GM18508 (cell line): ENCODE measurements around the gene ATP6V0D1.
"Not testable (repeated sequence)": the region's sequence is repeated elsewhere in the genome, so short reads cannot be mapped to it uniquely, and the experiment has no call there.

Source experiments
- ATAC-seq: cut with Tn5 transposase; IDR thresholded peaks from one replicate; pipeline ENCODE4 v1.9.1; 2021; ENCODE audit warnings: moderate number of reproducible peaks; ENCODE audit not compliant: insufficient read depth, unreplicated experiment

Gene ATP6V0D1

DNA sequence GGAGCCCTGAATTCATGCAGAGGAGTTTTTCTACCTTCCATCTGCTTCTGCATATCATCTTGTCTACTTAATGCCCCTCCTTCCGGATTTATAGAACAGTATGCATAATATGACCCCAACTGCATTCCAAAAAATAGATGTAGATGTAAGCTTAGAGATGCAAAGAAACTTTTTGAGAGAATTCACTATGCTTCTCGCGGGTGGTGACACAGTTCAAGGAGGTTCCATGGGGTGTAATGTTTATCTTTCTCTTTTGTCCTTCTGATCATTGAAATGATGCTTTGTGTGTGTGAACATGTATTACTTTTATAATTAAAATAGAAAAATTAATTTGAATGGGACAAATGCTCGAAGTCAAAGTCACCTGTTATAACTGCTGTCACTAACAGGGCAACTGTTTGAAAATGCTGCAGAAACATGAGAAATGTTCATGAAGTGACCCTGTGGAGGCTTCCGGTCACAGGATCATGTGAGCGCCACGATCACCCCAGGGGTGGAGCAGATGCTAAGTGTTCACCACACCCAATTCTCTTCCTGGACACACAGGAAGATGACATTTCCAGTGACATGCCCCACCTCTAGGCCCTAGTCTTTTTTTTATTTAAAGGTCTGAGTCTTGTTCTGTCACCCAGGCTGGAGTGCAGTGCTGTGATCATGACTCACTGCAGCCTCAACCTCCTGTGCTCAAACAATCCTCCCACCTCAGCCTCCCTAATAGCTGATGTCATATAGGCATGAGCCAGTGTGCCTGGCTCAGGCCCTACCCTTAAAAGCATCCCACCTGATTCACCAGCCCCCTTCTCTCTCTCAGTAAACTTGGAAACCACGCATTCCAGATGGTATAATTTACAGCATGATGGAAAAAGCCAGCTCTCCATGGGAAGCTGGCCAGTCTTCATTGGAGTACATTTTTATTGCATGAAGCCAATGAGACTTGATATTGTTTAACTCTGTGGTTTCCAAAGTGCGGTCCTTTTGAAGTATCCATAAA lies 23.4 kb upstream of the ATP6V0D1 start:
- no peak for ATAC-seq

DNA sequence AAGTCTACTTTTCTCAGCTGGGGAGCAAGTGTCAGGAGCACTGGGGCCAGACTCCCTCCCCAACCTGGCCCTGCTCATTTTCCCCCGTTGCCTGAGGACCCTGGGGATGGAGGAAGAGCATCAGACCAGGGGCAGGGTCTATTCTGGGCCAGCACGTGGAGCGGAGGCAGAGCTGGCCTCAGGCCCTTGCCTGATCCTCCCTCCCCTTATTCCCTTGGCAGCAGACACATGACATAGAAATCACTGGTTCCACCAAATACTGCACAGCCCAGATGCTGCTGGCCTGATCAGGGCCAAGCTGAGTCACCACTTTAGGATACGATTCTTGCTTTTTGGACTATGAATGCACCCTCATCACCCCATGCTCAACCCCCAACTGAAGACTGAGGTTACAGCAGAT lies 18.1 kb upstream of the ATP6V0D1 start:
- no peak for ATAC-seq

DNA sequence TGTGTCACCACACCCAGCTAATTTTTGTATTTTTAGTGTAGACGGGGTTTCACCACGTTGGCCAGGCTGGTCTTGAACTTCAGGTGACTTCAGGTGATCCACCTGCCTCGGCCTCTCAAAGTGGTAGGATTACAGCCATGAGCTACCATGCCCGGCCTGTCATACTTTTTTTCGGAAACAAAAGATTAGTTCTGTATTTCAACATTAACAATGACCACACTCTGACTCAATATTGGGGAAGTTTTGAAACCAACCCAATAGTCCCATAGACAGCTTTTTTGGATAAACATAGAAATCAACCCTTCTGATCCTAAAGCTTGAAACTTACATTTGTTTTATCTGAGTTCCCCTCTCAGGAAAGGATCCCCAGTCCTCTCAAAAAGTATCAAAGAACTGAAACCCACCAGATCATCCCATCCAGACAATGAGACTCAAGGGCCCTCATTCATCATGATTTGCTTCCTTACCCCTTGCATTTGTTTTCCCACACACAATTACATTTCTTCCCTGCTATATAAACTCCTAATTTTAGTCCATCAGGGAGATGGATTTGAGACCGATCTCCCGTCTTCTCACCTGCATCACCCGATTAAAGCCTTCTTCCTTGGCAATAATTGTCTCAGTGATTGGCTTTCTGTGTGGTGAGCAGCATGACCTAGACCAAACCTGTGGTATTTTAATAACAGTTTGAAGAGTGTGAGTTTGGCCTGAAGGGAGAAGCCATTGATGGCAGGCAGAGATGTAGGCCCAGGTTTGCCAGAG lies 9.6 kb upstream of the ATP6V0D1 start:
- ATAC-seq = no peak

DNA sequence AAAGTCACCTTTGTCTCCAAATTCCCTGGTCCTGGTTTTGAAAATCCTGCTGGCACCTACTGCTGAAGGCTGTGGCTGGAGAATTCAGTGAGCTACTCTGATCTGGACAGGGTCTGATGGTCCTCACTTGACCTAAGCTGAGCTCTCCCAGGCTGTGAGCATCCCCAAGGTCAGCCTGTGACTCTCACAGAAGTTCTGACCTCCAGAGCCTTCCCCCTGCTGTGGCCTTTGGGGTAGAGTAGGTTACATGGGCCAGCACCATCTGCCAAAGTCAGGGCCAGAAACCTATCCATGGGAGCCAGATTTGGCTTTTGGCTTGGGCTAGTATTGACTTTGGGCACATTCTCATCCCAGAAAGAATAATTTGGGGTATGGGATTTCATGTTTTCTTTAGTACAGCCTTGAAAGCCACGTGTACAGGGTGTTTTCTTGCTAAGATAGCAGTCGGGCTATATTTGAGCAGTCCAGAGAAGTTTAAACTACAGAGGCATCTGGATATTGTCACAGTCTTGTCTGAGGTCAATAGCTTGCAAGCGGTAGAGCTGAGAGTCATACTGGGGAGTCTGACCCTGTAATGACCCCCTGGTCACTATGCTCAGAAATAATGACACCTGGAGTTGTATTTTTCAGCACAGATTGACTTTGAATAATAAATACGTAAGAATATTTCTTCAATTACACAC lies 8.6 kb upstream of the ATP6V0D1 start:
- ATAC-seq = no peak

DNA sequence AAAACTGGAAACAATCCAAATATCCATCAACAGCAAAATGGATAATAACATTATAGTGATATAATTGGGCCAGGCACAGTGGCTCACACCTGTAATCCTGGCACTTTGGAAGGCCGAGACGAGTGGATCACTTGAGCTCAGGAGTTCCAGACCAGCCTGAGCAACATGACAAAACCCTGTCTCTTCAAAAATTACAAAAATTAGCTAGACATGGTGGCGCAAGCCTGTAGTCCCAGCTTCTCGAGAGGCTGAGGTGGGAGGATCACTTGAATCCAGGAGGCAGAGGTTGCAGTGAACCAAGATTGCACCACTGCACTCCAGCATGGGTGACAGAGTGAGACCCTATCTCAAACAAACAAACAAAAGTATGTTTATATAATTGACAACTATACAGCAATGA lies 6.6 kb upstream of the ATP6V0D1 start:
- ATAC-seq = not testable (repeated sequence)

DNA sequence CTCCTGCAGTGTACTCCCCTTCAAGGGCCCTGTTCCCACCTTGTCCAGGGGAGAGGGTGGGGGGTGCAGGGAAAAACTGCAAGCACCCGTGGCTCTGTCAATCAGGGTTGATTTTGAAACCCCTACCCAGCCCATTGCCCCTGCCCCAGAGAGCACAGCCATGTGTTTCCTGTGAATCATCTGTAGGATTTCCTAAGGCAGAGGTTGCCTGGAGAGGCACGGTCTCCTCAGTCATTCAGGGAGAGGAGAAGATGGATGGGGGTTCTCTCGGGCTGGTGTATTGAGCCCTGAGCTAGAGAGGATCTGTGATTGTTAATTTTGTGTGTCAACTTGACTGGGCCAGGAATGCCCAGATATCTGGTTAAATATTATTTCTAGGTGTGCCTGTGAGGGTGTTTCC lies 5.8 kb upstream of the ATP6V0D1 start:
- ATAC-seq = no peak

DNA sequence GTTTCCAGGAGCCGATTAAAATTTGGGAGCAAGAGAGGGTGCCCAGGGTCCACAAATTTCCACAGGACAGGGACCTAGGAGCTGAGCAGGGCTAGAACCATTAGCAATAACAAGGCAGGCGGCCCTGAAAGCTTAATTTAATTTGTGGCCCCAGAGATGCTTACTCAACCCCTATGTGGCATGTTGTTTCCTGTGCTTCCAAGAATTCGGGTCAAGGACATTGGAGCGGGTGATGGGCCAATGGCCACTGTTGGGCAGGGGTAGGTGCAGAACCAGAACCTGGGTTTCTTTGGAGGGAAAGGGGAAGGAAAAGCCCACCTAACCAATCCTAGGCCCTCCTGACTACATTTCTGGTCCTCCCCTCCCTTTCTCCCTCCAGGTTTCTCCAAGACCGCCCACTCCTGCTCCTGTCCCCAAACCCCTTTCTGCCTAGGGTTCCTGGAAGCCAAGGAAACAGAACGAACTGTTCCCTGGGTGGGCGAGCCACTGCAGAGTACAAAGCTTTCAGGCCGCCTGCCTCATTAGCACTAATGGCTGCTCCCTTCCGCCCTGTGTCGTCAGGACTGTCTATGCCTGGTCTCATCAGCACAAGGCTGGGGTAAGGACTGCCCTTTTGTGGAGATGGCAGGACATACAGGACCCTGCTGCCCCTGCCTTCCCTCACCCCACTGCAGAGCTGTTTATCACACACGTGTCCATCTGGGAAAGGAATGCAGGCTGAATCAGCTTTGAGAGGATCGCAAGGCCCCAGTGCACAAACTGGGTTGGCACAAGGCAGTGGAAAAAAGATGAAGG lies 3.0 kb upstream of the ATP6V0D1 start:
- no peak for ATAC-seq

DNA sequence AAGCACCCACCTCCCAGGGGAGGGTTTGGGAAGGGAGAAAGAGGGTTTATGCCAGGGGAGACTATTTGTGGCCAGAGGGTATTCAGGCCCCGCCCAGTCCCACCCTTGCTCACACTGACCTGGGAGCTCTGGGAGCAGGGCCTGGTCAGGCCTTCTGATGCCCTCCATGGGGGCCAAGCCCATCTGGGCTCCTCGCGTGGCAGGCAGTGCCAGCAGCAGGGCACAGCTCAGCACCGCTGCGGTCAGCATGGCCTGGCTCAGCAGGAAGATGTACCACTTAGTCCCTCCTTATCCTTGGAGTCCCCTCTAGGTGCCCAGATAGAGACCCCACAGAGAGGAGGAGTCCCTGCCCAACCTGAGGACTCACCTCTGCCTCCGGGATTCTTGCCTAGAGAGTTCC lies 2.2 kb upstream of the ATP6V0D1 start, which contains the start of gene AGRP:
AGRP (minus strand) TSS at position 398 of the 400 bp plus-strand sequence; CDS start at position 249, 149 bp downstream.
- ATAC-seq = no peak

DNA sequence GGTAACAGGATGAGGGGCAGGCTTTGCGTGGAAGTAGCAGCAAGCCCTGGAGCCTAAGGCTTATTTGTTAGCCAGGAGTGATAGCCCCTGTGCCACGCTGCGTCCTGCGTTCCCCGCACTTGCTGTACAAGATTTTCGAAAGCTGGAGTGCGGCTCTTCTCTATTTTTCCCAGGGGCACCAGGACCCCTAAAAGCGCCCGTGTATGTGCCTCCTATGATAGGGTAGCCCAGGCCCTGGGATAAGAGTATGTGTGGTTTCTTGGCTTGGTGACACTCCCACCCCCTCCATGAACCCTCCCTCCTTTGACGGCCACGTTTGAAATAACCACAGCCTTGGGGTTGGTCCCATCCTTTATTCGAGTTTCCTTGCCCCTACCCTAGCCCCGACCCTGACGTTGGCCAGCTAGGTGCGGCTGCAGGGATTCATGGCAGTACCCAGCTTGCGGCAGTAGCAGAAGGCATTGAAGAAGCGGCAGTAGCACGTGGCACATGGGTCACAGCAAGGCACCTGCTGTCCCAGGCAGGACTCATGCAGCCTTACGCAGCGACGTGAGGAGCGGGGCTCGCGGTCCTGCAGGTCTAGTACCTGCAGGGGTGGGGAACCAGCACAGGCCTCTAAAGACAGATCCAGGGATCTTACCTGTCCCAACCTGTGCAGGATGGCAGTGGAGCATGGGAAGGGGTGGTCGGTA lies 1.4 kb upstream of the ATP6V0D1 start:
- ATAC-seq = no peak

DNA sequence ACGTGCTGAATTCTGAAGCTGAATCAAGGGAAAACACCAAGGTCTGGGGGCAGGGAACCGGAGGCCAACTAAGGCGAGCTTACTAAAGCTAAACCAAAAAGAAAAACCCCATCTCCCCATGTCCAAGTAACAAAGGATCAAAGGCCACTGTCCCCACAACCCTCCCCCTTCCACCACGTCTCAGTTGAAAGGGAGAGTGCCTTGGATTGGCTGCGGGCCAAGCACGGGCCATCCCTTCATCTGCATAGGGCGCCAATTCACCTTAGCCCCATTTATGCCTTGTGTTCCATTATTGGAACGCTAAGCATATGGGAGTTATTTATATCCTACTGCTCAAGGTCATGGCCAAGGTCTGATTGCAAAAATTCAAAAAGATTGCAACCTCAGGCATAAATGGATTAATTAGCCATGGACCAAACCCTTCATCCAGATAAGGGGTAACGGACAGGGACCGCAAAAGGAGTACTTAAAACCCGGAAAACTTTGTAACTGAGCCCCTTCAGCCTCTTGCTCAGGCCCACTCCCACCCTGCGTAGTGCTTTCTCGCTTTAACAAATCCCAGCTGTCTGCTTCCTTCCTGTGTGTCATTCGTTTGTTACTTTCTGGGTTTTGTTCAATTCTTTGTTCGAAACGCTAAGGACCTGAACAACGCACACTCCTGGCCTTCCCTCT lies 740 bp upstream of the ATP6V0D1 start:
- ATAC-seq = no peak

DNA sequence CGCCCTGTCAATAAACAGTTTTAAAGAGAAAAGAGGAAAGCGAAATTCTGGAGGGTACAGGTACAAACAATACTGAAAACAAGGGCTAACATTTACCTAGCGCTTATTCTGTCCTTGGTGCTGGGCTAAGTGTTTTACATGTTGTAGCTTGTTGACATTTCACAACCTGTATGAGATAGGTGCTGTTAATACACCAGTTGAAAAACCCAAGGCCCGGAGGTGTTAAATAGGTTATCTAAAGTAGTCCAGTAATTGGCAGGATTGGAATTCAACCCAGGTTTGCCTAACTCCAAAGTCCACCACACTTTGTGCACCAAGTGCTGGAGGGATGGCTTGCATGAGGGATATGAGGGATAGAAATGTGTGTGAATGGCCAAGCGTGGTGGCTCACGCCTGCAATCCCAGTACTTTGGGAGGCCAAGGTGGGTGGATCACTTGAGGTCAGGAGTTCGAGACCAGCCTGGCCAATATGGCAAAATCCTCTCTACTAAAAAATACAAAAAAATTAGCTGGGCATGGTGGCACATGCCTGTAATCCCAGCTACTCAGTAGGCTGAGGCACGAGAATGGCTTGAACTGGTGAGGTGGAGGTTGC lies 2.9 kb downstream of the ATP6V0D1 start:
- ATAC-seq = no peak

DNA sequence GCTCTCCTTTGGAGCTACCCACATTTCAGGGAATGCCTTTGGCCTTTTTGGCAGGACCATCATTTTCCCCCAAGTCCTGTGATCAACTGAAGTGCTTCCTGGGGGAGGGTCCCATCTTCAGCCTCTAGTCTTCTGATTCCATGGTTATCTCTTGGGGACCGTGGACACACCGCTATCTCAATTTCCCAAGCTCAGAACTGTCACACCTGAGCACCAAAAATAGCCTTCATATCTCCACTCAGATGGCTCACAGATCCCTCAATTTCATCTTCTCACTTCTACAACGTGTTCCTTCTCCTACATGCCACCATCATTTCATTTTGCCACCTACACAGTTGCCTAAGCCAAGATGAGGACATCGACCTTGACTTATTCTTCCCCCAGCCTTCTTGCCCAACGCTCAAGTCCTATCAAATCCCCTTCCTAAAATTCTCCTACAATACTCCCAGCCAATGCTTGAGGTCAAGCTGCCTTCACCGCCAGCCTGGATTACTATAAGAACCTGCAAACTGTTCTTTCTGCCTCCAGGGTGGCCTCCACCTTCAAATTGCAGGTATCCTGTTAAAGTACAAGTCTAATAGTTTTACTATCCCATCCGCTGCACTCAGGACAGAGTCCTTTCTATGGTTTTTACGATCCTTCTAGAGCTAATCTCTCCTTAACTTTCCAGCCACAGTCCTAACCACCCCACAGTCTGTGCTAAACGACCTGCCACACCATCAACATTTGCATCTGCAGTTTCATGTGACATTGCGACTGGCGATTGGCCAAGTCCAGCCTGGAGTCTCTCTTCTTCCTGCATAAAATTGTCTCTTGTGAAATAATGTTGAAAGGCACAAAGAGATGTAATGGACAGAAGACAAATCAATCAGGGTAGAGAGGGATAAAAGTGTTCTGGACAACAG lies 6.2 kb downstream of the ATP6V0D1 start:
- no peak for ATAC-seq

DNA sequence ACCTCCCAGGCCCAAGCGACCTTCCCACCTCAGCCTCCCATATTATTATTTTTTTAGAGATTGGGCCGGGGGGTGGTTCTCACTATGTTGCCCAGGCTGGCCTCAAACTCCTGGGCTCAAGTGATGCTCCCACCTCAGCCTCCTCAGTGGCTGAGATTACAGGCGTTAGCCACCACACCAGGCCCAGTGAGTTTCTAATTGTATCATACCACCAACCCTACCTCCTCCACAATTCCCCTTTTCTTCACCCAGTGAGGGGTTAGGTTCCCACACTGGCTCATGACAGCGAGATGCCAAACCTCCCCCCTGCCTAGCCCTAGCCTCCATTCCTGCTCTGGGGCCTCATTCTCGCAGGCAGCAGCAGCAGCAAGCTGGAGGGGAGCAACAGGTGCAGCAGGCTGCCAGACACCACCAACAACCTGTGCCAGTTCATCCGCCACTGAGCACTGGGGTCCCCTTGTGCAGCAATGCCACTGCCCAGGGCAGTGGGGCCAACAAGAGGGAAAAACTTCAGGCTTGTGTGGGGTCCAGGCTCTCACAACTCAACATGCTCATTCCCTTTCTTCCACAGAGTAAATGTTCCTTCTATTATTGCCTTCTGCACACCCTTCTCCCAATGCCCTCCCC lies 9.1 kb downstream of the ATP6V0D1 start:
- no peak for ATAC-seq

DNA sequence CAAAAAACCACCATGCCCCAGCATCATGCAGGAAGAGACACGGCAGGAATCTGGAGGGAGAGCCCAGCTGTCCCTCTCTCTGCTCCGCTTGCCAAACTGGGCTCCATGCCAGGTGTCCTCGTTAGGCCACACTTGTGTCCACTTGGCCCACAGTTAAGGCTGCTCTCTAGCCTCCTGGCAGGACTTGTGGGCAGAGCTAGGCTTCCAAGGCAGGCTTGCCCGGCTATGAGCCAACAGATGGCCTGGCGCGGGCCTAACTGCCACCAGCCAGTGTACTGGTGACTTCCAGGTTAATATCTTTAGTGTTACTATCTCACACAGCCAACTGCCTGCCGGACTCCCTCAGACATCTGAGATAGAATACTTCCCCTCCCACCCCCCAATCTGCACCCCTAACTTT lies 10.6 kb downstream of the ATP6V0D1 start:
- ATAC-seq = no peak

DNA sequence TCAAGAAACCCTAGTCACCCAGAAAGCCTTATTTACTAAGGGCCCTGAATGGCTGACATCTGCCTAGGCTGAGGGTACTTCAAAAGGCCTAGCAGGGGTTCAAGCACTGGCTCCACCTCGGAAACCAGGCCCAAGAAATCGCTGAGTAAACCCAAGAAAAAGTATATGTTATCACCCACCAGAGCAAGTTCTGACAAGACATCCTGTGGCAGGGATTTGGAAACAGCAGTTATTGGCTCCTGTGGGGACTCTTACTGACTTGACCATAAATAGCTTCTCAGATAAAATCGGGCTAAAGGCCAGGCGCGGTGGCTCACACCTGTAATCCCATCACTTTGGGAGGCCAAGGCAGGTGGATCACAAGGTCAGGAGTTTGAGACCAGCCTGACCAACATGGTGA lies 12.2 kb downstream of the ATP6V0D1 start:
- no peak for ATAC-seq

DNA sequence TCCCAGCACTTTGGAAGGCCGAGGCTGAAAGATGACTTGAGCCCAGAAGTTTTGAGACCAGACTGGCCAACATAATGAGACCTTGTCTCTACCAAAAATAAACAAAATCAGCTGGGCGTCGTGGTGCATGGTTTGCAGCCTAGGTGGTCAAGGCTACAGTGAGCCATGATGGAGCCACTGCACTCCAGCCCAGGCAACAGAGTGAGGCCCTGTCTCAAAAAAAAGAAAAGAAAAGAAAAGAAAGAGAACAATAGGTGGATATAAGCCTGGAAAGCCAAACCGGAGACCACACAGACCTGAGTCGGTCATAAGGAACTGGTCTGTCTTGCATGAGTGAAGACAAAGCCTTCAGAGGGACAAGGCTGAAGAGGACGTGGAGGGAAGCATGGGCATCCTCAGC lies 14.4 kb downstream of the ATP6V0D1 start:
- ATAC-seq = no peak

DNA sequence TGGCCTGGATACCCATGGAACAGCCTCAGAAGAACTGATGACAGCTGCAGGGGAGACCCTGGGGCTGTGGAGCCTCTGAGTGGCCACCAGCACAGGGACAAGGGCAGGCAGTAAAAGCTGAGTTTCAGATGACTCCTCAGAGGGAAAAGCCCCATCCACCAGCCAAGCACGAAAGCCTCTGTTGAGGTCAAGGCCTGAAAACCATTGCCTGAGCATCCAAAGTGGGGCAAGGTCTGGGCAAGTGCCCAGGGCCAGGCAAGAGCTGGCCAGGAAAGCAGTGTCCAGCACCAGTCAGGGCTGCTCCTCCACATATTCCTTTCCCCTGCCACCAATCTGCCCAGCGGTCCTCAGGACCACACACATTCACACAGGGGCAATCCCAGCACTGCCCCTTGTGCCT lies 16.4 kb downstream of the ATP6V0D1 start:
- ATAC-seq = no peak
